ENCODE data around the gene GRB14. TPM values are rescaled to one million over a fixed set of nuclear protein-coding genes. Genes with fewer than 3 reads are reported as not detected.

GRB14 gene
- 0.52 and 0.97 TPM in 2 replicates for total RNA-seq

DNA sequence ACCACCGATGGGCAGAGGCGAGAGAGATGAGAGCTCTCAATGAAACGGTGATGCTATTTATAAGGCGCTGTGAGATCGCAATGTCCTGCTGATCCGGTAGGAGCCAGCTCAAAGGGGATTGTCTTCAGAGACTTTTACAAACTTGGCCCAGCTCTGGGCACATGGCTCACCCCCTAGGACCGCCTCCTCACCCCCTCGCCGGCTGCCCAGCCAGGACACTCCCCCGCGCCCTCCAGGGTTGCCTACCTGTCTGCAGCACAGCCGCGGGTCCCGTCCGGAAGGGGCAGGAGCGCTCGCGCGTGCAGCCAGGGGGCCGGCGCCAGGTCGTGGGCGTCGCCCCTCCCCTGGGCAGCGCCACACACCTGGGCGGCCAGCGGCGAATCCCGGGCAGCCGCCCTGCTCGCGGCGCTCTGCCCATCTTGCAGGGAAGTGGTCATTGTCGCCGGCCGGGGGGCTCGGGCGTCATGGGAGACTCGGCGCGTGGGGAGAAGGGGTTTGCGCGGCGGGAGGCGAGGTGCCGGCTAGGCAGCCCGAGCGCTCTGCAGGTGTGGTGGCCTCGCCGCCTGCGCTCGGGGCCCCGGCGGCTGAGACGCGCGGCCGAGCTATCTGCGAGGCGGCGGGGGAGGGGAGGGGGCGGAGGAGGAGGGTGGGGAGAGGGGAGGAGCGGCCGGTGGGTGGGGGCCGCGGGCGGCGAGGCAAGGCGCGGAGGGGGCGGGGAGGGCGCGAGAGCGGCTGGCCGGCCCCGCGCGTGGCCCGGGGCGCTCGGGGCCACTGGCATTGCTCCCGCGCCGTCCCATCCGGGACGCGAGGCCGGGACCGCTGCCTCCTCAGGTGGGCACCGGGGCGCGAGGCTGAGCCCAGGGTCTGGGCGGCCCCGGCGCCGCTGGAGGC is at the start of gene GRB14:
GRB14 (minus strand) TSS at position 610 of the 891 bp plus-strand sequence; CDS start at position 437, 173 bp downstream.

Other genes starting within 250 kb of the GRB14 start
- gene COBLL1, start 220.3 kb upstream of the GRB14 start, total RNA-seq: 33.2 and 33.3 TPM in 2 replicates